ENCODE data around the gene ASIC2. TPM values are rescaled to one million over a fixed set of nuclear protein-coding genes. Genes with fewer than 3 reads are reported as not detected.

ASIC2 gene
- total RNA-seq, 1 experiment from 2014 or later, result 0.11 TPM

DNA sequence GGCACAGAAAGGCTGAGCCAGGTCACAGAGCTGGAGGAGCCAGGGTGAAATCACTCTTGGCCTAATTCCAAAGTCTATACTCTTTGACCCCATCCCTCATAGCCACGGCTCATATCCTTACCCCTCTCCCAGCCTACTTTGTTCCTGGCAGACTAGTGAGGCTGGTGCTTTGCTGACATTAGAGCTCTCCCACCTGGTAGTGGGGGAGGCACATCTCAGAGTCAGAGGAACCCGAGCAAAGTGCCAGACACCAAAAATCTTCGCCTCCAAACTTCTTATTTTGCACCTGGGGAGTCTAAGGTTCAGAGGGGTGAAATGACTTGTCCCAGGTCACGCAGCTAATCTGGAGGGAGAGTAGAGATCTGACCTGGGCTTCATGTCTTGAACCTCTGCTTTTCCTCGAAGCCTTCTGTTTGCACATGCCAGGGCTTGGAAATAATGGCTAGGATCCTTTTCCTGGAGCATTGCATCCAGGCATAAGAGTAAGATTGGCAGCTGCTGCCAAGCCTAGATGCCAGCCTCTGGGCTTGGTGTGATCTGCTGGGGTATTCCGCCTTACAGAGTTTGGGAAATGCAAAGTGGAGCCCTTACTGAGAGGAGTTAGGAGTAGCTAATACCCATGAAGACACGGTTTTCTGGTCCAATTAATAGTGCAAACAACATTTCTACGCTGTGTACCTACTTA is 174.6 kb downstream of the ASIC2 start:
- ChIA-PET CTCF (no interaction called here), POLR2A (ENCODE audit: unreplicated experiment) (no interaction called here)
- Histone ChIP-seq H3F3A (ENCODE audit: low read length, unreplicated experiment) (peaks cover 2% of the 10 kb centered on the region), H3K9ac (ENCODE audit: low read length) (no peak overlapping the region), H3K27ac (ENCODE audit: low read length) (no peak overlapping the region), H3K9me2 (replicated peaks; ENCODE audit: low read length) (no peaks in the 10 kb centered on the region), H2AFZ (ENCODE audit: low read length) (no peak overlapping the region), H3K4me1 (ENCODE audit: insufficient read depth, low read length) (peaks cover 5% of the 10 kb centered on the region), H3K36me3 (ENCODE audit: low read depth, low read length) (no peaks in the 10 kb centered on the region), H3K27me3 (ENCODE audit: low read length) (no peaks in the 10 kb centered on the region), H3K9me3 (ENCODE audit: low read length) (no peaks in the 10 kb centered on the region), H3K4me3 (ENCODE audit: low read length) (no peak overlapping the region), H4K20me1 (ENCODE audit: low read length) (no peaks in the 10 kb centered on the region), H3K79me2 (ENCODE audit: low read length) (no peaks in the 10 kb centered on the region), H3K4me2 (ENCODE audit: low read length) (no peak overlapping the region)
- TF ChIP-seq CTCF (conservative IDR thresholded peaks at IDR 0.05; ENCODE audit: low read depth, low read length) (no peak), EZH2 (IDR thresholded peaks at IDR 0.05; ENCODE audit: low read length, unreplicated experiment) (no peak), EZH2phosphoT487 (IDR thresholded peaks at IDR 0.05; ENCODE audit: borderline replicate concordance, low read length) (no peak)
- intact Hi-C loops (cut with micrococcal nuclease), result no loop called here
- ATAC-seq, result no peak
- no peak for DNase-seq
- no TSS peak for BruUV-seq (replicated peaks)

- Histone ChIP-seq H3F3A (ENCODE audit: low read length, unreplicated experiment) (peaks cover 7% of the 10 kb centered on the region), H4K20me1 (ENCODE audit: low read length) (no peaks in the 10 kb centered on the region), H3K9me2 (replicated peaks; ENCODE audit: low read length) (no peaks in the 10 kb centered on the region), H3K4me1 (ENCODE audit: insufficient read depth, low read length) (peaks cover 20% of the 10 kb centered on the region), H3K9ac (ENCODE audit: low read length) (no peak overlapping the region), H3K27ac (ENCODE audit: low read length) (no peak overlapping the region), H3K36me3 (ENCODE audit: low read depth, low read length) (no peaks in the 10 kb centered on the region), H3K4me2 (ENCODE audit: low read length) (no peak overlapping the region), H3K79me2 (ENCODE audit: low read length) (no peaks in the 10 kb centered on the region), H3K9me3 (ENCODE audit: low read length) (no peaks in the 10 kb centered on the region), H3K4me3 (ENCODE audit: low read length) (no peak overlapping the region), H2AFZ (ENCODE audit: low read length) (no peak overlapping the region), H3K27me3 (ENCODE audit: low read length) (no peaks in the 10 kb centered on the region)
- POLR2A ChIA-PET (ENCODE audit: unreplicated experiment), result no interaction called here
- ATAC-seq, result no peak
- intact Hi-C loops (cut with micrococcal nuclease), result no loop called here
- CTCF ChIA-PET, result no interaction called here
- no TSS peak for BruUV-seq (replicated peaks)
- TF ChIP-seq EZH2 (IDR thresholded peaks at IDR 0.05; ENCODE audit: low read length, unreplicated experiment) (no peak), CTCF (conservative IDR thresholded peaks at IDR 0.05; ENCODE audit: low read depth, low read length) (no peak), EZH2phosphoT487 (IDR thresholded peaks at IDR 0.05; ENCODE audit: borderline replicate concordance, low read length) (no peak)
- no peak for DNase-seq
Measured at GRCh38 chr17:33116021-33116551, 177.0 kb downstream of the ASIC2 start.

DNA sequence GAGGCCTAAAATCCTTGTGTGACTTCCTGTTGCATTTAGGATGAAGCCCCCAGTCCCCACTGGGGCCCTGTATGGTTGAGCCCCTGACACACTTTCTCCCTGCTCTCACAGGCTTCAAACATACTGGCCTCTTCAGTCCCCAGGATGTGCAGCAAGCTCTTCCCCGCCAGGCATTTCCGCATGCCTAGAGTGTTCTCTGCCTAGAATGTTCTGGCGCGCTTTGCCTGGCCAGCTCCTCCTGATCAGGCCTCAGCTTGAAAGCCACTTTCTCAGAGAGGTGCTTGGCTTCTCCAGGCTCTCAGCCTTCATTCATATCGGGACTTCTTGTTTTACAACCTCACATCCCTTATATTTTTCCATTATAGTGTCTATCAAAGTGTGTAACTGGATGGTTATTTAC is 177.7 kb downstream of the ASIC2 start:
- intact Hi-C loops (cut with micrococcal nuclease), result no loop called here
- TF ChIP-seq CTCF (conservative IDR thresholded peaks at IDR 0.05; ENCODE audit: low read depth, low read length), result no peak
- TF ChIP-seq EZH2phosphoT487 (IDR thresholded peaks at IDR 0.05; ENCODE audit: borderline replicate concordance, low read length), result no peak
- no peak for TF ChIP-seq EZH2 (IDR thresholded peaks at IDR 0.05; ENCODE audit: low read length, unreplicated experiment)
- Histone ChIP-seq H4K20me1 (ENCODE audit: low read length) (no peaks in the 10 kb centered on the region), H3K27ac (ENCODE audit: low read length) (no peak overlapping the region), H3K36me3 (ENCODE audit: low read depth, low read length) (no peaks in the 10 kb centered on the region), H3K9me3 (ENCODE audit: low read length) (no peaks in the 10 kb centered on the region), H3K27me3 (ENCODE audit: low read length) (no peaks in the 10 kb centered on the region), H3K79me2 (ENCODE audit: low read length) (no peaks in the 10 kb centered on the region), H3K4me3 (ENCODE audit: low read length) (no peak overlapping the region), H3F3A (ENCODE audit: low read length, unreplicated experiment) (peaks cover 7% of the 10 kb centered on the region), H3K9ac (ENCODE audit: low read length) (no peak overlapping the region), H3K9me2 (replicated peaks; ENCODE audit: low read length) (no peaks in the 10 kb centered on the region), H2AFZ (ENCODE audit: low read length) (no peak overlapping the region), H3K4me1 (ENCODE audit: insufficient read depth, low read length) (peaks cover 20% of the 10 kb centered on the region), H3K4me2 (ENCODE audit: low read length) (no peak overlapping the region)
- ATAC-seq (no peak), DNase-seq (no peak)
- ChIA-PET CTCF (no interaction called here), POLR2A (ENCODE audit: unreplicated experiment) (no interaction called here)
- BruUV-seq (replicated peaks), result no TSS peak
